B cell (primary cell): ENCODE measurements around the gene CLCNKB.

Source experiments
- EZH2 ChIP-seq: IDR thresholded peaks from 2 replicates; pipeline ENCODE4 v1.6.1; 2012; ENCODE audit warnings: borderline replicate concordance, low read depth, mild to moderate bottlenecking, moderate library complexity, low read length; ENCODE audit not compliant: insufficient read depth, poor library complexity, severe bottlenecking
- TF ChIP-seq, protein P1 (sequence below): fragments of 200-600 bp; IDR thresholded peaks from one replicate; pipeline ENCODE4 v1.8.0; 2022; ENCODE audit warnings: antibody characterized with exemption, mild to moderate bottlenecking

DNA sequence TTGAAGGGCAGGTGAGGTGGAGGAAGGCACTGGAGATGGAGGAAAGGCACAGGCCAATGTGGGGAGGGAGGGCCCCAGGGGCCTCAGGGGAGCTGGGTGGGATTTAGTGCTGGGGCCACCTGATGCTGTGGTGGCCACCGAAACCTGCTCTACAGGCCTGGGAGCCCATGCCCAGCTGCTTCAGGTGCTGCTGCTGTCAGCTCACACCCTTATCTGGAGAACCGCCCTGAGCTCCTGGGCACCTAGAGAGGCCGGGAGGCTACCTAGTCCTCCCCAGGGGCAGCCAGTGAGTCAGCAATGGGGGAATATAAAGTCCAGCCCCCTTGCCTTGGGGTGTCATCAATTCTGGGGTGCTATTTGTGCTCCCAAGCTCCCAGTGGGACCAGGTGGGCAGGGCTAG, 17.7 kb downstream of the CLCNKB start:
- TF ChIP-seq, protein P1, sequence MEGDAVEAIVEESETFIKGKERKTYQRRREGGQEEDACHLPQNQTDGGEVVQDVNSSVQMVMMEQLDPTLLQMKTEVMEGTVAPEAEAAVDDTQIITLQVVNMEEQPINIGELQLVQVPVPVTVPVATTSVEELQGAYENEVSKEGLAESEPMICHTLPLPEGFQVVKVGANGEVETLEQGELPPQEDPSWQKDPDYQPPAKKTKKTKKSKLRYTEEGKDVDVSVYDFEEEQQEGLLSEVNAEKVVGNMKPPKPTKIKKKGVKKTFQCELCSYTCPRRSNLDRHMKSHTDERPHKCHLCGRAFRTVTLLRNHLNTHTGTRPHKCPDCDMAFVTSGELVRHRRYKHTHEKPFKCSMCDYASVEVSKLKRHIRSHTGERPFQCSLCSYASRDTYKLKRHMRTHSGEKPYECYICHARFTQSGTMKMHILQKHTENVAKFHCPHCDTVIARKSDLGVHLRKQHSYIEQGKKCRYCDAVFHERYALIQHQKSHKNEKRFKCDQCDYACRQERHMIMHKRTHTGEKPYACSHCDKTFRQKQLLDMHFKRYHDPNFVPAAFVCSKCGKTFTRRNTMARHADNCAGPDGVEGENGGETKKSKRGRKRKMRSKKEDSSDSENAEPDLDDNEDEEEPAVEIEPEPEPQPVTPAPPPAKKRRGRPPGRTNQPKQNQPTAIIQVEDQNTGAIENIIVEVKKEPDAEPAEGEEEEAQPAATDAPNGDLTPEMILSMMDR, result no peak
- TF ChIP-seq EZH2, result no peak
